Mesodermal cell (in vitro differentiated cells): Measurements from ENCODE around the gene ZNF831.

Experiments
- H3K27ac ChIP-seq: 2 replicates; pipeline ENCODE4 v1.7.0; 2013; ENCODE audit warnings: mild to moderate bottlenecking, low read depth, low read length, moderate library complexity; ENCODE audit not compliant: severe bottlenecking
- H3K36me3 ChIP-seq: 2 replicates; pipeline ENCODE4 v1.7.1; 2013; ENCODE audit warnings: mild to moderate bottlenecking, low read length, moderate library complexity; ENCODE audit not compliant: control insufficient read depth, insufficient read depth
- H3K4me1 ChIP-seq: one replicate; pipeline ENCODE4 v1.7.1; 2013; ENCODE audit warnings: mild to moderate bottlenecking, low read length; ENCODE audit not compliant: insufficient read depth, control insufficient read depth, poor library complexity, severe bottlenecking
- H3K4me3 ChIP-seq: 2 replicates; pipeline ENCODE4 v1.7.0; 2013; ENCODE audit warnings: low read length, control low read depth, mild to moderate bottlenecking; ENCODE audit not compliant: insufficient read depth, poor library complexity, severe bottlenecking; ENCODE audit errors: extremely low read depth
- H3K9me3 ChIP-seq: 2 replicates; pipeline ENCODE4 v1.7.1; 2013; ENCODE audit warnings: mild to moderate bottlenecking, low read length, moderate library complexity; ENCODE audit not compliant: control insufficient read depth
- WGBS, 2 experiments: methylation state at CpG; one replicate each; pipeline ENCODE4 v1.1.5; 2013; ENCODE audit warnings: missing lambda C conversion rate in 2 of 2; ENCODE audit not compliant: insufficient coverage in 2 of 2; 5-methylcytosine and 5-hydroxymethylcytosine counted together

The ZNF831 gene

DNA sequence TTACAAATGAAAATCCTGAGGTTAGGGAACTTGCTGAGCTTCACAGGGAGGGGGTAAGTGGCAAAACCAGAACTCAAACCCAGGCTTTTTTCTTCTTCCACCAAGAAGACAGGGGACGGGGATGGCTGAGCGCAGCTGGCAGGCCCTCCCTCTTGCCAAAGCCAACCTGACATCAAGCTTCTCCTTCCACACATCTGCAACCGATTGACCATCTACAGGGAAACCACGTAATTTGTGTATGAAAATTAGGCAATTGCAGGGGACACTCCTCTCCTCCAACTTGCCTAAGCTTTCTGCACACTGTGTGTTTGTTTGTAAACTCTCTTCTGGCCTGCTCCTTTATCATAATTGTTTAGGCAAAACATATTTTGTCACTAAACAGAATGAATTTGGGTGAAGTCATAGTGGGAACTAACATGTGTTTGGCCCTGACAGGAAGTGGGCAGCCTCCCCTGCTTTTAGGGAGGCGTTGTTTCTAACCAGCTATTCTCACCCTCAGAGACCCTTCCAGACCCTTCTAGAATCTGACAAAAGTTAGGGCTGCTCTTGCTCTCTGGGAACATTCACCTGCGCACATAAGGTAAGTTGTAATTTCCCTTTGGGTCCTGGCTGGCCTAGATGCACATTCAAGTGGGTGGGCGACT lies 18.9 kb downstream of the ZNF831 start:
- Histone ChIP-seq H3K4me3 (no peak overlapping the region), H3K27ac (no peak overlapping the region), H3K36me3 (no peaks in the 10 kb centered on the region), H3K9me3 (no peaks in the 10 kb centered on the region), H3K4me1 (no peaks in the 10 kb centered on the region)
- WGBS, 2 experiments, result 86 to 100% methylated on average over 3 to 5 of the region's 7 CpGs

DNA sequence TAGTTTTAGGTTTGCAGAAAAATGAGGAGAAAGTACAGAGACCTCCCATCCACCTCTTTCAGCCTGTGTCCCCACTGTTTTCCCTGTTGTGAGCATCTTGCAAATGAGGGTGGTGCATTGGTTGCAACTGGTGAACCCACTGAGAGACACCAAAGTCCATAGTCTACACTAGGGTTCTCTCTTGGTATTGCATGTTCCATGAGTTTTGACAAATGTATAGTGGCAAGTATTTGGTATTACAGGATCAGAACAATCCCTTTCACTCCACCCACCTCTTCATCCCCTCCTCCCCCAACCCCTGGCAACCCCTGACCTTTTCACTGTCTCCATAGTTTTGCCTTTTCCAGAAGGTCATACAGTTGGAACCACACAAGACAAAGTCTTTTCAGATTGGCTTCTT lies 20.1 kb downstream of the ZNF831 start:
- Histone ChIP-seq H3K4me1 (no peaks in the 10 kb centered on the region), H3K36me3 (no peaks in the 10 kb centered on the region), H3K4me3 (no peak overlapping the region), H3K27ac (no peak overlapping the region), H3K9me3 (no peaks in the 10 kb centered on the region)

DNA sequence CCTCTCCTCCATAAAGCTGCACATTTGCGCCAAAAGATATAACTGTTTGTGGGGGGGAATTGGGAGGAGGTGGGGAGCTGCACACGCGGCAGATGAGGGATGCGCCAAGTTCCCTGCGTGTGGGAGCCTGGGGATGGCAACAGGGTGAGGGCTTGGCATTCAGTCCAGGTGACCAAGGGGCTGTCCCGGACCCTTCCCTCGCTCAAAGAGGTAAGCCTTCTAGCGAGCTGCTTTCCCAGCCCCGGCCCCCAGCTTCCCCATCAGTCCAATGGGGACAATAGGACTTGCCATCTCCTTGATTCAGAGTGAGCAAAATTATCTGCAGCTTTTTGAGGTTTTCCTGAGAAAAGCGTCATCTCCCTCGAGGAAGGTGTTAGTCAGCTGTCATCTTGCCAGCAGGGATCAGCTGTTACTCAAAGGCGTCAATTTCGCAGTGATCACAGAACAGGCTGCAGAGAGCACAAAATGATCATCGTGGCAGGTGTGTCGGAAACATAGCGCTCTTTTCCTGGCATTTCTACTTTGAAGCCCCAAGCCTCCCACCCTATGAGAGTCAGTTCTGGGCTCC lies 21.3 kb downstream of the ZNF831 start:
- whole genome bisulfite sequencing, 2 experiments, result 86 to 88% methylated on average over 13 to 14 of the region's 16 CpGs
- Histone ChIP-seq H3K36me3 (no peaks in the 10 kb centered on the region), H3K4me1 (no peaks in the 10 kb centered on the region), H3K9me3 (no peaks in the 10 kb centered on the region), H3K27ac (no peak overlapping the region), H3K4me3 (no peak overlapping the region)

DNA sequence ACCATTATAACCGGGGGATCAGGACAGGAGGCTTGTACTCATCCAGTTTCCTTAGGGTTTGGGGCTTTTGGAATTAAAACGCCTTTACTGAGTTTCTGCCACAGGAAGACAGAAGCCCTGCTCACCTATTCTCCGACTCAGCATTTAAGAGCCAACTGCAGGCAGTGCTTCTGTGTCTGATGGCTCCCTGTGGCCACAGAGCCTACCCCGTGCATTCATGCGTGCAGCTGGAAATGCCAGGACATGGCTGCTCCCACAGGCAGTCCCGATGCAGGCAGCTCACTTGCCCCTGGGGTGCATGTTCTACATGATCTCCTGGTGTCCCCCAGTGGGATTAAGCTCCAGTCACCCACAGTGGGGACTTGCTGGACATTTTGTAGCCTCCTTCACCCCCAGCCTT lies 22.2 kb downstream of the ZNF831 start:
- 77 to 86% methylated on average over 5 of the region's 6 CpGs for WGBS, 2 experiments
- no peaks in the 10 kb centered on the region for H3K36me3 ChIP-seq
- no peak overlapping the region for H3K4me3 ChIP-seq
- H3K4me1 ChIP-seq, result no peaks in the 10 kb centered on the region
- no peak overlapping the region for H3K27ac ChIP-seq
- no peaks in the 10 kb centered on the region for H3K9me3 ChIP-seq

DNA sequence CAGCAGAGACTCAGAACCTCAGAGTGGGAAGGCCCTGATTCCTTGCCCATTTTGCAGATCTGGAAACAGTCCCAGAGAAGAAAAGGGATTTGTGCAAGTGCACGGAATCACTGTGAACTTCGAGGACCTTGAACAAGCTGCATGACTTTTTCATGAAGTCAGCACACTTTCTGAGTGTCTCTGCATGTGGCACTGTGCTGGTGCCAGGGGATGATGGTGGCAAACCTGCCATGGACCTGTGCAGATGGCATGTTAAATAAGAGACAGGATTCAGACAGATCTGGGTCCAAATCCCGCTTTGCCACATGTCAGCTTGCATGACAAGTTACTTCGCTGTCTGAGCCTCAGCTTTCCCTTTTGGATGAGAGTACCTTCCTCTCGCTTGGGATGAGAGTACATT lies 26.8 kb downstream of the ZNF831 start:
- Histone ChIP-seq H3K4me1 (no peaks in the 10 kb centered on the region), H3K9me3 (no peaks in the 10 kb centered on the region), H3K27ac (no peak overlapping the region), H3K36me3 (no peaks in the 10 kb centered on the region), H3K4me3 (no peak overlapping the region)
- WGBS, 2 experiments, result 77 to 84% methylated on average over 4 of the region's 5 CpGs

DNA sequence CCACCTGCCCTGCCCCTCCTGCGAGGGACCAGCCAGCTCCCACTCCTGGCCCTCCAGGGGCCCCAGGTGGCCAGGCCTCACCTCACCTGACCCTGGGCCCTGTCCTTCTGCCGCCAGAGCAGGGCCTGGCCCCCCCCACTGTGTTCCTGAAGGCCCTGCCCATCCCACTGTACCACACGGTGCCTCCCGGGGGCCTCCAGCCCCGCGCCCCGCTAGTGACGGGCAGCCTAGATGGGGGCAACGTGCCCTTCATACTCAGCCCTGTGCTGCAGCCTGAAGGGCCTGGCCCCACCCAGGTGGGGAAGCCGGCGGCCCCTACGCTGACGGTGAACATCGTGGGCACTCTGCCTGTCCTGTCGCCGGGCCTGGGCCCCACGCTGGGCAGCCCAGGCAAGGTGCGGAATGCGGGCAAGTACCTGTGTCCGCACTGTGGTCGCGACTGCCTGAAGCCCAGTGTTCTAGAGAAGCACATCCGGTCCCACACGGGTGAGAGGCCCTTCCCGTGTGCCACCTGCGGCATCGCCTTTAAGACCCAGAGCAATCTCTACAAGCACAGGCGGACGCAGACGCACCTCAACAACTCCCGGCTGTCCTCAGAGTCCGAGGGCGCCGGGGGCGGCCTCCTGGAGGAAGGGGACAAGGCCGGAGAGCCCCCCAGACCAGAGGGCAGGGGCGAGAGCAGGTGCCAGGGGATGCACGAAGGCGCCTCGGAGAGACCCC lies 27.6 kb downstream of the ZNF831 start:
- H3K27ac ChIP-seq, result no peak overlapping the region
- no peaks in the 10 kb centered on the region for H3K36me3 ChIP-seq
- H3K4me1 ChIP-seq, result no peaks in the 10 kb centered on the region
- 91 to 94% methylated on average over 33 to 40 of the region's 40 CpGs for WGBS, 2 experiments
- H3K9me3 ChIP-seq, result no peaks in the 10 kb centered on the region
- no peak overlapping the region for H3K4me3 ChIP-seq

DNA sequence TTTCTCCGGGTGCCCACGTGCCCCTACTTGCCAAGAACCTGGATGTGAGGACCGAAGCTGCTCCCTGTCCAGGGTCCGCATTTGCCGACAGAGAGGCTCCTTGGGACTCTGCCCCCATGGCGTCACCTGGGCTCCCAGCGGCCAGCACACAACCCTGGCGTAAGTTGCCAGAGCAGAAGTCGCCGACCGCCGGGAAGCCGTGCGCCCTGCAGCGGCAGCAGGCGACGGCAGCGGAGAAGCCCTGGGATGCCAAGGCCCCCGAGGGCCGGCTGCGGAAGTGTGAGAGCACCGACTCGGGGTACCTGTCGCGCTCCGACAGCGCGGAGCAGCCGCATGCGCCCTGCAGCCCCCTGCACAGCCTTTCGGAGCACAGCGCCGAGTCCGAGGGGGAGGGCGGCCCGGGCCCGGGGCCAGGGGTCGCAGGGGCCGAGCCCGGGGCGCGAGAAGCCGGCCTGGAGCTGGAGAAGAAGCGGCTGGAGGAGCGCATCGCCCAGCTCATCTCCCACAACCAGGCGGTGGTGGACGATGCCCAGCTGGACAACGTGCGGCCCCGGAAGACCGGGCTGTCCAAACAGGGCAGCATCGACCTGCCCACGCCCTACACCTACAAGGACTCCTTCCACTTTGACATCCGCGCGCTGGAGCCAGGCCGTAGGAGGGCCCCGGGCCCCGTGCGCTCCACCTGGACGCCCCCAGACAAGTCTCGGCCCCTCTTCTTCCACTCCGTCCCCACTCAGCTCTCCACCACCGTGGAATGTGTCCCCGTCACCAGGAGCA lies 28.3 kb downstream of the ZNF831 start:
- 92 to 93% methylated on average over 36 to 66 of the region's 66 CpGs for WGBS, 2 experiments
- H3K4me1 ChIP-seq, result no peaks in the 10 kb centered on the region
- H3K27ac ChIP-seq, result no peak overlapping the region
- no peak overlapping the region for H3K4me3 ChIP-seq
- no peaks in the 10 kb centered on the region for H3K36me3 ChIP-seq
- H3K9me3 ChIP-seq, result no peaks in the 10 kb centered on the region

DNA sequence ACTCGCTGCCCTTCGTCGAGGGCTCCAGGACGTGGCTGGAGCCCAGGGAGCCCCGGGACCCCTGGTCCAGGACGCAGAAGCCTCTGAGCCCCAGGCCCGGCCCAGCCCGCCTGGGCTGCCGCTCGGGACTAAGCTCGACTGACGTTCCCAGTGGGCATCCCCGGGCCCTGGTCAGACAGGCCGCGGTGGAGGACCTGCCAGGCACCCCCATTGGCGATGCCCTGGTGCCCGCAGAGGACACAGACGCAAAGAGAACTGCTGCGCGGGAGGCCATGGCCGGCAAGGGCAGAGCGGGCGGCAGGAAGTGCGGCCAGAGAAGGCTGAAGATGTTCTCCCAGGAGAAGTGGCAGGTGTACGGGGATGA lies 28.9 kb downstream of the ZNF831 start:
- H3K4me1 ChIP-seq, result no peaks in the 10 kb centered on the region
- WGBS, 2 experiments, result 89 to 93% methylated on average over 24 of the region's 25 CpGs
- no peak overlapping the region for H3K4me3 ChIP-seq
- H3K9me3 ChIP-seq, result no peaks in the 10 kb centered on the region
- no peak overlapping the region for H3K27ac ChIP-seq
- no peaks in the 10 kb centered on the region for H3K36me3 ChIP-seq

DNA sequence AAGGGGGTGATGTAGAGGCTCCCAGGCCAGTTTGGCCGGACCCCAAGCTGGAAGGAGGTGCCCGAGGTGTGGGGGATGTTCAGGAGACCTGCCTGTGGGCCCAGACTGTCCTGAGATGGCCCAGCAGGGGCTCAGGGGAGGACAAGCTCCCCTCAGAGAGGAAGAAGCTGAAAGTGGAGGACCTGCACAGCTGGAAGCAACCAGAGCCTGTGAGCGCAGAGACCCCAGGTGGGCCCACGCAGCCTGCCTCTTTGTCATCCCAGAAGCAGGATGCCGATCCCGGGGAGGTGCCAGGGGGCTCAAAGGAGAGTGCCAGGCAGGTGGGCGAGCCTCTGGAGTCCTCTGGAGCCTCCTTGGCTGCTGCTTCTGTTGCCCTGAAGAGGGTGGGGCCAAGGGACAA lies 29.7 kb downstream of the ZNF831 start:
- Histone ChIP-seq H3K4me1 (no peaks in the 10 kb centered on the region), H3K36me3 (no peaks in the 10 kb centered on the region), H3K4me3 (no peak overlapping the region), H3K27ac (no peak overlapping the region), H3K9me3 (no peaks in the 10 kb centered on the region)
- WGBS, 2 experiments, result 88 to 92% methylated on average over 4 to 7 of the region's 7 CpGs

DNA sequence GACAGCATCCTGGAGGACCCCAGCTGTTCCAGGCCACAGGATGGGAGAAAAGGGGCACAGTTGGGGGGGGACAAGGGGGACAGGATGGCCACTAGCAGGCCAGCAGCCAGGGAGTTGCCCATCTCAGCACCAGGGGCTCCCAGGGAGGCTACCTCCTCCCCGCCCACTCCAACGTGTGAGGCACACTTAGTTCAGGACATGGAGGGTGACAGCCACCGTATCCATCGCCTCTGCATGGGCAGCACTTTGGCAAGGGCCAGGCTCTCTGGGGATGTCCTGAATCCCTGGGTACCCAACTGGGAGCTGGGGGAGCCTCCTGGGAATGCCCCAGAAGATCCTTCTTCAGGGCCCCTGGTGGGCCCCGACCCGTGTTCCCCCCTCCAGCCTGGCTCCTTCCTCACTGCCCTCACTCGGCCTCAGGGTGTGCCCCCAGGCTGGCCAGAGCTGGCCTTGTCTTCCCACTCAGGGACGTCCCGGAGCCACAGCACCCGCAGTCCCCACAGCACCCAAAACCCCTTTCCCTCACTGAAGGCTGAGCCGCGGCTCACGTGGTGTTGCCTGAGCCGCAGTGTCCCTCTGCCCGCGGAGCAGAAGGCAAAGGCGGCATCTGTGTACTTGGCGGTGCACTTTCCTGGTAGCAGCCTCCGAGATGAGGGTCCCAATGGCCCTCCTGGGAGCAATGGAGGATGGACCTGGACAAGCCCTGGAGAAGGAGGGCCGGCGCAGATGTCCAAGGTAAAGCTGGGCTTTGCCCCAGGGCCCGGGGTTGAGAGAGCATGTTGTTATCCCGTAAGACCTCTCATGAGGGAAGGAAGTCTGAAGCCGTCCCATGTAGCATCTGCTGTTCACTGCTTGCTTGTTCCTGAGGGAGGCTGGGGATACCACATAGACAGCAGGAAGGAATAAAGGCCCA lies 30.7 kb downstream of the ZNF831 start:
- 91 to 92% methylated on average over 13 to 23 of the region's 24 CpGs for WGBS, 2 experiments
- Histone ChIP-seq H3K27ac (no peak overlapping the region), H3K9me3 (no peaks in the 10 kb centered on the region), H3K36me3 (no peaks in the 10 kb centered on the region), H3K4me3 (no peak overlapping the region), H3K4me1 (no peaks in the 10 kb centered on the region)
